ENCODE measurements around the gene SLC38A10. TPM values are rescaled to one million over a fixed set of nuclear protein-coding genes. Genes with fewer than 3 reads are reported as not detected.
A peak's percentile ranks its signal among the peaks of the same experiment; 100 is the strongest.

SLC38A10 gene
- total RNA-seq, 1 experiment from 2014 or later: 109 TPM

- CTCF ChIA-PET: interaction anchor here (0.7 kb wide), 1 partner anchor 17 kb away, joined by 3 read pairs; no protein-coding TSS in a partner anchor
- DNase-seq (ENCODE audit: low read depth, low spot score): no peak
- Histone ChIP-seq H3K4me2 (ENCODE audit: low read length) (no peak overlapping the region), H3K9ac (ENCODE audit: low read length) (no peak overlapping the region), H3K79me2 (ENCODE audit: insufficient read depth, low read length) (no peaks in the 10 kb centered on the region), H3K9me3 (ENCODE audit: control insufficient read depth in 1 of 2, insufficient read depth in 1 of 2, low read depth in 1 of 2, low read length in 2 of 2) (no peaks in the 10 kb centered on the region), H3K9me2 (ENCODE audit: insufficient read depth) (no peaks in the 10 kb centered on the region), H3K36me3 (ENCODE audit: control insufficient read depth in 1 of 2, insufficient read depth in 2 of 2, low read length in 2 of 2) (no peaks in the 10 kb centered on the region), H2AFZ (ENCODE audit: low read depth, low read length, poor library complexity, severe bottlenecking) (no peak overlapping the region), H3K27me3 (ENCODE audit: insufficient read depth, low read length) (no peaks in the 10 kb centered on the region), H4K20me1 (ENCODE audit: insufficient read depth) (no peaks in the 10 kb centered on the region), H3K4me3 (replicated peaks in 1 of 2; ENCODE audit: low read depth in 1 of 2, low read length in 2 of 2) (no peak overlapping the region), H3K27ac (ENCODE audit: low read depth, low read length) (peak overlapping the region; percentile 7; the same call in 1 of the 2 replicates), H3K4me1 (ENCODE audit: control insufficient read depth in 1 of 2, insufficient read depth in 2 of 2, low read length in 2 of 2) (peaks cover 58 to 75% of the 10 kb centered on the region in 2 experiments)
- no peak for ATAC-seq
- no peak for TF ChIP-seq REST (IDR thresholded peaks at IDR 0.05; ENCODE audit: low read depth)
- TF ChIP-seq ZFX (IDR thresholded peaks at IDR 0.05): no peak
- no peak for TF ChIP-seq SRF (IDR thresholded peaks at IDR 0.05; ENCODE audit: low read depth)
- no peak for TF ChIP-seq ATF3 (IDR thresholded peaks at IDR 0.05)
- no peak for TF ChIP-seq CBX3 (IDR thresholded peaks at IDR 0.05; ENCODE audit: low read depth)
- TF ChIP-seq MAX (IDR thresholded peaks at IDR 0.05): no peak
- TF ChIP-seq YY1 (IDR thresholded peaks at IDR 0.05; ENCODE audit: extremely low read depth, insufficient replicate concordance, low read depth, low read length): no peak
- no peak for TF ChIP-seq SP1 (IDR thresholded peaks at IDR 0.05; ENCODE audit: low read depth)
- no peak for TF ChIP-seq SIN3A (IDR thresholded peaks at IDR 0.05; ENCODE audit: low read depth)
- TF ChIP-seq CTCF (IDR thresholded peaks at IDR 0.05 in 2 of 3, conservative IDR thresholded peaks at IDR 0.05 in 1 of 3; ENCODE audit: borderline replicate concordance in 1 of 3, insufficient read depth in 1 of 3, low read depth in 2 of 3, low read length in 2 of 3): no peak
- intact Hi-C loops (cut with micrococcal nuclease): no loop called here
- no TSS peak for BruUV-seq (replicated peaks)
- RAD21 ChIA-PET (ENCODE audit: low non-redundant PET in 1 of 2, low total read pairs in 2 of 2, uncharacterized antibody in 2 of 2, unreplicated experiment in 2 of 2): no interaction called here
- POLR2A ChIA-PET: interaction anchor here (1.7 kb wide), 1 partner anchor 61 kb away, joined by 4 read pairs; the partner anchor contains the start of gene BAHCC1
Observed at GRCh38 chr17:81333616-81334368, 38.7 kb upstream of the SLC38A10 start.
